SK-N-SH treated with all-trans-retinoic acid at 6 μM for 48 hours (cell line): ENCODE measurements around the gene PLA1A.

Source experiments
- ATAC-seq: fragments of 200-7000 bp; cut with Tn5 transposase; 3 replicates; pipeline ENCODE4 v1.9.1; 2020; ENCODE audit warnings: mild to moderate bottlenecking, moderate library complexity
- BACH2 ChIP-seq: fragments of 250-450 bp; sonication (Bioruptor Pico); IDR thresholded peaks from 2 replicates; pipeline ENCODE4 v1.9.0; 2021; ENCODE audit warnings: mild to moderate bottlenecking, borderline replicate concordance
- CREB5 ChIP-seq: fragments of 250-450 bp; sonication (Bioruptor Pico); IDR thresholded peaks from 2 replicates; pipeline ENCODE4 v1.5.1; 2020; ENCODE audit warnings: low read depth, mild to moderate bottlenecking, moderate library complexity
- CSDC2 ChIP-seq: fragments of 250-450 bp; sonication (Bioruptor Pico); IDR thresholded peaks from 2 replicates; pipeline ENCODE4 v1.5.0; 2020; ENCODE audit warnings: mild to moderate bottlenecking, moderate library complexity
- CSRNP3 ChIP-seq: fragments of 250-450 bp; sonication (Bioruptor Pico); IDR thresholded peaks from 2 replicates; pipeline ENCODE4 v1.5.1; 2021; ENCODE audit warnings: mild to moderate bottlenecking, moderate library complexity
- GLIS3 ChIP-seq: fragments of 250-450 bp; sonication (Bioruptor Pico); IDR thresholded peaks from 2 replicates; pipeline ENCODE4 v1.5.0; 2020; ENCODE audit warnings: mild to moderate bottlenecking, moderate library complexity
- ISL1 ChIP-seq: fragments of 250-450 bp; sonication (Bioruptor Pico); IDR thresholded peaks from 2 replicates; pipeline ENCODE4 v2.1.2; 2022; ENCODE audit warnings: mild to moderate bottlenecking, moderate library complexity
- OSR1 ChIP-seq: fragments of 250-450 bp; sonication (Bioruptor Pico); IDR thresholded peaks from 2 replicates; pipeline ENCODE4 v1.8.0; 2022; ENCODE audit warnings: moderate library complexity, mild to moderate bottlenecking, inconsistent platforms
- PATZ1 ChIP-seq: fragments of 250-450 bp; sonication (Bioruptor Pico); IDR thresholded peaks from 2 replicates; pipeline ENCODE4 v1.8.0; 2020; ENCODE audit warnings: mild to moderate bottlenecking, moderate library complexity, borderline replicate concordance
- PPARA ChIP-seq: fragments of 250-450 bp; sonication (Bioruptor Pico); IDR thresholded peaks from 2 replicates; pipeline ENCODE4 v1.5.0; 2020; ENCODE audit warnings: mild to moderate bottlenecking, borderline replicate concordance
- RARB ChIP-seq: fragments of 250-450 bp; sonication (Bioruptor Pico); IDR thresholded peaks from 2 replicates; pipeline ENCODE4 v1.8.0; 2021; ENCODE audit warnings: mild to moderate bottlenecking, moderate library complexity
- SNAI2 ChIP-seq: fragments of 250-450 bp; sonication (Bioruptor Pico); IDR thresholded peaks from 2 replicates; pipeline ENCODE4 v1.5.0; 2020; ENCODE audit warnings: mild to moderate bottlenecking, moderate library complexity
- TCF4 ChIP-seq: fragments of 250-450 bp; sonication (Bioruptor Pico); IDR thresholded peaks from 2 replicates; pipeline ENCODE4 v1.8.0; 2021; ENCODE audit warnings: mild to moderate bottlenecking, moderate library complexity, borderline replicate concordance
- TOX ChIP-seq: fragments of 250-450 bp; sonication (Bioruptor Pico); IDR thresholded peaks from 2 replicates; pipeline ENCODE4 v1.8.0; 2021; ENCODE audit warnings: mild to moderate bottlenecking, moderate library complexity, borderline replicate concordance
- TSHZ2 ChIP-seq: fragments of 250-450 bp; sonication (Bioruptor Pico); IDR thresholded peaks from 2 replicates; pipeline ENCODE4 v1.5.0; 2020; ENCODE audit warnings: mild to moderate bottlenecking, moderate library complexity
- ZC3H10 ChIP-seq: fragments of 250-450 bp; sonication (Bioruptor Pico); IDR thresholded peaks from 2 replicates; pipeline ENCODE4 v1.5.1; 2021; ENCODE audit warnings: mild to moderate bottlenecking, moderate library complexity
- ZFP3 ChIP-seq: fragments of 250-450 bp; sonication (Bioruptor Pico); IDR thresholded peaks from 2 replicates; pipeline ENCODE4 v1.5.0; 2020; ENCODE audit warnings: mild to moderate bottlenecking, moderate library complexity
- ZNF565 ChIP-seq: fragments of 450-650 bp; formaldehyde crosslinking; conservative IDR thresholded peaks from 2 replicates; pipeline ENCODE4 v1.5.0; 2020; ENCODE audit warnings: low read depth, mild to moderate bottlenecking, moderate library complexity
- ZNF70 ChIP-seq: fragments of 450-650 bp; formaldehyde crosslinking; IDR thresholded peaks from 2 replicates; pipeline ENCODE4 v1.5.0; 2020; ENCODE audit warnings: mild to moderate bottlenecking, moderate library complexity
- ZNF8 ChIP-seq: fragments of 450-650 bp; formaldehyde crosslinking; IDR thresholded peaks from 2 replicates; pipeline ENCODE4 v1.5.0; 2020; ENCODE audit warnings: mild to moderate bottlenecking, moderate library complexity

PLA1A gene

GRCh38 chr3:119619094-119619493 lies 21.4 kb downstream of the PLA1A start (continued):
- TF ChIP-seq CSRNP3 (no peak), ZNF565 (CRISPR knock-in tag) (no peak), SNAI2 (no peak)

- ATAC-seq, result no peak
- TF ChIP-seq ZNF8 (CRISPR knock-in tag) (no peak), RARB (no peak), ZFP3 (CRISPR knock-in tag) (no peak), ZC3H10 (CRISPR knock-in tag) (no peak), GLIS3 (CRISPR knock-in tag) (no peak), TSHZ2 (CRISPR knock-in tag) (no peak), ZNF70 (CRISPR knock-in tag) (no peak), ISL1 (CRISPR knock-in tag) (no peak), CSDC2 (CRISPR knock-in tag) (no peak), PPARA (CRISPR knock-in tag) (no peak), CSRNP3 (no peak), ZNF565 (CRISPR knock-in tag) (no peak), BACH2 (CRISPR knock-in tag) (no peak), TOX (CRISPR knock-in tag) (no peak), PATZ1 (CRISPR knock-in tag) (no peak), SNAI2 (no peak), TCF4 (CRISPR knock-in tag) (no peak)
Measured at GRCh38 chr3:119620899-119621298, 23.2 kb downstream of the PLA1A start.

- no peak for ATAC-seq
- TF ChIP-seq BACH2 (CRISPR knock-in tag), result no peak
- no peak for TF ChIP-seq CREB5 (CRISPR knock-in tag)
- no peak for TF ChIP-seq ZFP3 (CRISPR knock-in tag)
- TF ChIP-seq RARB, result no peak
- no peak for TF ChIP-seq ZNF565 (CRISPR knock-in tag)
- TF ChIP-seq PPARA (CRISPR knock-in tag), result no peak
- TF ChIP-seq ISL1 (CRISPR knock-in tag), result no peak
- no peak for TF ChIP-seq GLIS3 (CRISPR knock-in tag)
- TF ChIP-seq OSR1, result no peak
- TF ChIP-seq TSHZ2 (CRISPR knock-in tag), result no peak
- no peak for TF ChIP-seq TOX (CRISPR knock-in tag)
Measured at GRCh38 chr3:119624002-119624720, 26.5 kb downstream of the PLA1A start.
